ENCODE measurements around the gene ITGB4. TPM values are rescaled to one million over a fixed set of nuclear protein-coding genes. Genes with fewer than 3 reads are reported as not detected.

The ITGB4 gene
- total RNA-seq, 1 experiment from 2014 or later: 568 TPM

GRCh38 chr17:75767881-75768280 lies 46.6 kb downstream of the ITGB4 start:
- TF ChIP-seq EGR1 (IDR thresholded peaks at IDR 0.05; ENCODE audit: low read depth) (no peak), POLR2A (IDR thresholded peaks at IDR 0.05; ENCODE audit: borderline replicate concordance, extremely low read depth, insufficient read depth, insufficient read length) (no peak), ZBTB33 (IDR thresholded peaks at IDR 0.05; ENCODE audit: extremely low read depth, insufficient replicate concordance, low read length) (no peak), CBX3 (IDR thresholded peaks at IDR 0.05; ENCODE audit: low read depth) (no peak), ATF3 (IDR thresholded peaks at IDR 0.05) (no peak), CTCF (IDR thresholded peaks at IDR 0.05 in 2 of 3, conservative IDR thresholded peaks at IDR 0.05 in 1 of 3; ENCODE audit: borderline replicate concordance in 1 of 3, insufficient read depth in 1 of 3, low read depth in 2 of 3, low read length in 2 of 3) (no peak), ZFX (IDR thresholded peaks at IDR 0.05) (no peak), TCF7L2 (IDR thresholded peaks at IDR 0.05; ENCODE audit: borderline replicate concordance, extremely low read depth, insufficient read depth, insufficient read length) (no peak), FOSL1 (IDR thresholded peaks at IDR 0.05; ENCODE audit: low read depth) (no peak), JUND (IDR thresholded peaks at IDR 0.05) (no peak), POLR2AphosphoS5 (IDR thresholded peaks at IDR 0.05; ENCODE audit: low read depth, low read length) (no peak), YY1 (IDR thresholded peaks at IDR 0.05; ENCODE audit: extremely low read depth, insufficient replicate concordance, low read depth, low read length) (no peak), EZH2phosphoT487 (IDR thresholded peaks at IDR 0.05; ENCODE audit: borderline replicate concordance) (no peak)
- Histone ChIP-seq H3K9me3 (ENCODE audit: control insufficient read depth in 1 of 2, insufficient read depth in 1 of 2, low read depth in 1 of 2, low read length in 2 of 2) (no peaks in the 10 kb centered on the region), H3K9ac (ENCODE audit: low read length) (no peak overlapping the region), H2AFZ (ENCODE audit: low read depth, low read length, poor library complexity, severe bottlenecking) (no peak overlapping the region), H3K4me2 (ENCODE audit: low read length) (no peak overlapping the region), H3K36me3 (ENCODE audit: control insufficient read depth in 1 of 2, insufficient read depth in 2 of 2, low read length in 2 of 2) (no peaks in the 10 kb centered on the region), H3K4me1 (ENCODE audit: control insufficient read depth in 1 of 2, insufficient read depth in 2 of 2, low read length in 2 of 2) (peaks cover 13 to 29% of the 10 kb centered on the region in 2 experiments), H3K79me2 (ENCODE audit: insufficient read depth, low read length) (0 out of 2 replicates have a peak, but pooled peaks cover 6% of the 10 kb centered on the region), H3K9me2 (ENCODE audit: insufficient read depth) (no peaks in the 10 kb centered on the region), H3K27me3 (ENCODE audit: insufficient read depth, low read length) (no peaks in the 10 kb centered on the region), H3K27ac (ENCODE audit: low read depth, low read length) (no peak overlapping the region), H3K4me3 (replicated peaks in 1 of 2; ENCODE audit: low read depth in 1 of 2, low read length in 2 of 2) (no peak overlapping the region), H4K20me1 (ENCODE audit: insufficient read depth) (no peaks in the 10 kb centered on the region)
- DNase-seq (ENCODE audit: low read depth, low spot score) (no peak), ATAC-seq (no peak)
- no TSS peak for BruUV-seq (replicated peaks)
- ChIA-PET POLR2A (interaction anchor here (2.2 kb wide), 1 partner anchor 9 kb away, joined by 7 read pairs; no protein-coding TSS in a partner anchor), RAD21 (ENCODE audit: low non-redundant PET in 1 of 2, low total read pairs in 2 of 2, uncharacterized antibody in 2 of 2, unreplicated experiment in 2 of 2) (interaction anchor here in 1 of 2 experiments (0.7 kb wide), 1 partner anchor 23 kb away, joined by 4 read pairs; no protein-coding TSS in a partner anchor), CTCF (interaction anchor here (1.1 kb wide), 1 partner anchor 15 kb away, joined by 3 read pairs; no protein-coding TSS in a partner anchor)
- intact Hi-C loops (cut with micrococcal nuclease): no loop called here
